ENCODE measurements around the gene ALAS1.
"Not testable (repeated sequence)": the region's sequence is repeated elsewhere in the genome, so short reads cannot be mapped to it uniquely, and the experiment has no call there.

ALAS1 gene

DNA sequence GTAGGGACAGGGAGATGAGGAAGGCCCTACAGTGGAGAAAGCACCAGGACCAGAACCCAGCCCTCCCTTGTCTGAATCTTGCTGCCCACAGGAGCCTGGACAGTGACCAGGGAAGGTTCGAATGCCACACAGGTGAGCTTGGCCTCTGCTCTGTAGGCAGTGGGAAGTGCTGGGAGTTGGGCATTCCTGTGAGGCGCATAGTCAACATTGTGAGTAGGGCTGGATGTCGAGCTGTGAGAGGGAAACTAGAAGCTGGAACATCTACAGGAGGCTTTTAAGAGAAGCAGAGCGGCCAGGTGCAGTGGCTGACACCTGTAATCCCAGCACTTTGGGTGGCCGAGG is 20.3 kb upstream of the ALAS1 start:
- no peak for DNase-seq

DNA sequence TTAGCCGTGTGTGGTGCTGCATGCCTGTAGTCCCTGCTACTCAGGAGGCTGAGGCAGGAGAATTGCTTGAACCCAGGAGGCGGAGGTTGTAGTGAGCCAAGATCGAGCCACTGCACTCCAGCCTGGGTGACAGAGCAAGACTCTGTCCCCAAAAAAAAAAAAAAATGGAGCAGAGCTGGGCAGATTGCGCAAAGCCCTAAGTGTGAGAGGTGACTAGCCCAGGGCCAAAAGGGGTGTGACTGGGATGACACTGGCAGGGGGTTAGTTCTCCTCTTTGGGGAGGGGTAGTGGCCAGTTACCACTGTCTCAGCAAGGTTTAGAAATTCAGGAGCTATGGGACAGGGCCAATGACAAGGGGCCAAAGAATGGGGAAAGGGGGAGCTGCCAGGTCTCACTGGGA is 19.8 kb upstream of the ALAS1 start:
- not testable (repeated sequence) for DNase-seq

DNA sequence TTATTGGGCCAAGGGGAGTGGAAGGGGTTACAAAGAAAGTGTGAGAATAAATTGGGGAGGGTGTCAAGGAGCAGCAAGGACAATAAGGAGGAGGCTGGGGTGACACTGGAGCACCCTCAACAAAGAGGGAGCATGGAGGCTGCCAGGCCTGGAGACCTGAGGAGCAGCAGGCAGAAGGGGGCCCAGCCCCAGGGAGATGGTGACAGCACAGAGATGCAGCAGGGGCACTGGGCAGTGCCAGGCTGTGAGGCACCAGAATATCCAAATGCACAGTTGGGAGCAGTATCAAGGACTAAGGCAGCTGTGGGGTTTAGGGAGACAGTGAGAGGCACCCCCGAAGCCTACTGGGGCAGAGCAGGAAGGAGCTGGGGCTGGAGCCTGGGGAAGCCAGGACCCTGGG is 19.4 kb upstream of the ALAS1 start:
- DNase-seq, result no peak

GRCh38 chr3:52181543-52181942 is 16.4 kb upstream of the ALAS1 start:
- no peak for DNase-seq

DNA sequence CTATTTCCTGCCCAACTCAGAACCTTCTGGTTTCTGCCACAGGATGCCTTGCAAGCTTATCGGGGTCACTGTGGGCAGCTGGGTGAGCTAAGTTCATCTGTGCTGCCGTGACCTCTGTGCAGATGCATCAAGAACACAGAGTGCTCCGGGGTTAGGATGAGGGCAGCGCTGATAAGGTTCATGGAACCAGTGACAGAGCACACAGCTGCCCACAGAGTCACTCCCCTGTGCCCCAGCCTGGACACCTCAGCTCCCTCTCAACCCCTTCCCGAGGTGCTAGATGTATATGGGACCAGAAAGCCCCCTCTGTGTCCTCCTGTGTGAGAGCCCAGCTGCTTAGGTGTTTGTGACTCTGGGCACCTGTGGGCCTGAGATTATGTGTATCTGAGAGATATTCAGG is 15.8 kb upstream of the ALAS1 start:
- no peak for DNase-seq

GRCh38 chr3:52182691-52183090 is 15.3 kb upstream of the ALAS1 start:
- DNase-seq, result no peak

DNA sequence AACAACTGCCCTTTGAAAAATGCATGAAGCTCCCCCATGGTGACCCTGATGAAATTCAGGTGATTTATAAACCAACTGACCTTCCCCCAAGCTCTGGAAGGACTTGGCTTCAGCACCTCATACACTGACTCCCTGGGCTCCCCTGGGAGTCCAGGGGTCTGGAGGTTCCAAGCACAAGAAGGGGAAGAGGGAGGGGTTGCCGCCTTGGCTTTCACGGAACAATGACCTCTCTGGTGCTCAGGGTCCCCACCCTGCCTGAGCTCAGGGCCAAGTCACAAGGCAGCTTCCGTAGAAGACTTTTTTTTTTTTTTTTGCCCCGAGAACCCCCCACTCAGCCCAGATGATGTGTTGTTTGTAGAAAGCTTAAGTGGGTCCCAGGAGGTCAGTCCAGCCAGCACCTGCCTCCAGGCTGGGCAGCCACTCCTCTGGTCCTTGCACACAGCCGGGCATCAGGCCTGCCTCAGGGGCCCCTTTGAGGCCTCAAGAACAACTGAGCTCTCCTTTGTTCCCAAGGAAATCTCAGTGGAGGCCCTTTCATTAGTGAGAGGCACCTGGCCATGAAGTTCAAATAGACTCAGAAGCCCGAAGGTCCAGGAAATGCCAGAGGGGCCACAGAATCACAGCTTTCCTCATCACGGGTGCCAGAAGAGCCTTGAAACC is 14.0 kb upstream of the ALAS1 start:
- no peak for DNase-seq

DNA sequence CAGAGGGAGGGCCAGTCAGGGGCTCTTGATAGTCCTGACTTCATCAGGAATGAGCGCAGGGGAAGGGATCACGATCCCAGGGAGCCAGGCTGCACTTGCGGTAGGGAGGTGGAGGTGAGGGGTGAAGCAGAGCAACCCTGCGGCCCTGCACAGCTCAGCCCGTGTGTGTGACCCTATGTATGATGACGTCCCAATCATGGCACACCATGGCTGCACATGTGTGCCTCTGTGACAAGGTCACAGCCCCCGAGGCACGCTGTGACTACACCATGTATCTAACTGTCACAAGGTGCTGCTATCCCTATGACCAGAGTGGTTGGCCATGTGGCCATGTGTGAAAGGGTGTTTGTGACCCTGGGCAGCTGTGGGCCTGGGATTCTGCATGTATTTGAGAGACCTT is 13.3 kb upstream of the ALAS1 start:
- no peak for DNase-seq

DNA sequence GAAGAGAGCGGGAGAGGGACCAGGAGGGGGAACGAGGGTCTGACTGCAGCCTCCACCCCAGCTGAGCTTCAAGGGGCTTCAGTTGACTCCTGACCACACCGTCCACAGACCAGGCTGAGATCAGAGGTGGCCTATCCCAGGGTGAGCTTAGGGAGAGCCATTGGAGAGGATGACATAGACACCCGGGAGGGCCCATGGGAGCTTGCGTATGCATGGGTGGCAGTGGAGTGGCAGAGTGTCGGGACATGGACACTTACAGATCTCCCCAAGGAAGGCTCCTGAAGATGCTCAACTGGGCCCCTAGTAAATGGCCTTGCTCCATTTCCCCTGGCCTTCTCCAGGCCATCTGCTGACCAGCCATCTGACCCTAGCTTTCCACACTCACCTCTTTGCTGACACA is 12.6 kb upstream of the ALAS1 start:
- no peak for DNase-seq

DNA sequence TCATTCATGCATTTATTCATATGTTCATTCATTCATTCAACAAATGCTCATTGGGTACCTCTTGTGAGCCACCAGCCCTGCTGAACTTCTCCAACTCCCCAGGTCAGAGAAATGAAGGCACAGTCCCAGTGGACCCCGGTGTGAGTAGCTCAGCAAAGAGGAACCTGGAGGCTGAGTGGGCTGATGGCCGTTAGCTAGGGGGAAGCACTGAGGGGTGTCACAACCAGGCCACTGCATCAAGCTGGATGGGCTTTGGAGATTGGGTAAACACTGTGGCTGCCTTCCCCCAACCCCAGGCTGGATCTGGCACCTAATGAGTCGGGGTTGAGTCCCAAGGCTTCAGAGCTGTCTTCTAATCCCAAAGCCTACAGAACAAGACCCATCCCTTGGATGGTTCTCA is 12.1 kb upstream of the ALAS1 start:
- no peak for DNase-seq

DNA sequence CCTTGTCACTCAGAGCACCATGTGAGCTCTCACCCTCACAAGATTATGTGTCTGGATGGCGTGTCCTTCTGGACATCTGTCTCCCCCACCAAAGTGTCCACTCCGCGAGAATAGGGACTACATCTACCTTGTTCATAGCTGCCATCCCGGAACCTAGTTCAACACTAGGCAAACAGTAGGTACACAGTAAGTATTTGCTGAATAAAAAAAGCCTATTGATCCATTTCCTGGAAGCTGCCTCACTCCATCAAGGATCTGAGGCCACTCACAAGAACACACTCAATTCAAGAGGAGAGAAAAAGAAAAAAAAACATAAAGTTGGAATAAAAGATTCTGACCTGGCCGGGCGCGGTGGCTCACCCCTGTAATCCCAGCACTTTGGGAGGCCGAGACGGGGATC is 11.2 kb upstream of the ALAS1 start:
- DNase-seq, result no peak

DNA sequence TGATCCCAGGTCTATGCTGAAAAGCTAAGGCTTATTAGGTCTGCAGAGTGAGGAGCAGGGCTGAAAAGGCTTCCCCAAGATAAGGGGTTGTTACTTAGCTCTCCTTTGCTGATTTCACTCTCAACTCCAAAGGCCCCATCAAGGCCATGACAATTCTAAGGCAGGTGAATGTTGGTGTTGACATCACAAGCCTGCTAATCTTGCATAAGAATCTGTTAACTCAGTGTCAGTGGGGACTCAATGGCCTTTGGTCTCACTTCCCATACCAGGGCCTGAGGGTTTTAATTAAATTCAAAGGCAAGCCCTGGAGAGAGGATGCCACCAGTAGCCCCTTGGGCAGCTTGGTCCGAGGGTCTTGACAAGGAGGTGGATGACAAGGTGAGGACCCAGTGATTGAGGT is 9.4 kb upstream of the ALAS1 start:
- no peak for DNase-seq

GRCh38 chr3:52190294-52191074 is 7.5 kb upstream of the ALAS1 start:
- no peak for DNase-seq

- no peak for DNase-seq
These were observed 6.3 kb upstream of the ALAS1 start for GRCh38 chr3:52191663-52192062.

GRCh38 chr3:52193065-52193464 is 4.9 kb upstream of the ALAS1 start:
- no peak for DNase-seq

DNA sequence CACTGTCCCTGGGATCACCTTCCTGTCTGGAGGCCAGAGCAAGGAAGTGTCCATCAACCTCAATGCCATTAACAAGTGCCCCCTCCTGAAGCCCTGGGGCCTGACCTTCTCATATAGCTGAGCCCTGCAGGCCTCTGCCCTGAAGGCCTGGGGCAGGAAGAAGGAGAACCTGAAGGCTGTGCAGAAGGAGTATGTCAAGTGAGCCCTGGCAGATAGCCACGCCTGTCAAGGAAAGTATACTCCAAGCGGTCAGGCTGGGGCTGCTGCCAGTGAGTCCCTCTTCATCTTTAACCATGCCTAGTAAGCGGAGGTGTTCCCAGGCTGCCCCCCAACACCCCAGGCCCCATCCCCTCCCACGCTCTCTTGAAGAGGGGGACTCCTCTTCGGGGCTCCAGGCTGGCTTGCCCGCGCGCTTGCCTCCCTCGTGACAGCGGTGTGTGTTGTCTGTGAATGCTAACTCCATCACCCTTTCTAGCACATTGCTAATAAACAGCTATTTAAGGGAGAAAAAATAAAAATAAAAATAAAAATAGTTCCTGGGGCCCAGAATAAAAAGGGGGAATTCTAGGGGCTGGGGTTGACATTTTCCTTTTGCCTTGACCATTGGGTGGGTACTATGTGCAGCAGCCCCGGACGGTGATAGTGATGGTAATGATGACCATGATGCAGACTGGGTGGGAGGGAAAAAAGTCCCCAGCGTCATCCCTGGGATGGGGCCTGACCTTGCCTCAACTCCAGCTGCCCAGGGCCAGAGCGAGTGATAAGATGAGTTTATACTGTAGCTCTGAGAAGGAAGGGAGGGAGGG is 3.3 kb upstream of the ALAS1 start:
- no peak for DNase-seq

DNA sequence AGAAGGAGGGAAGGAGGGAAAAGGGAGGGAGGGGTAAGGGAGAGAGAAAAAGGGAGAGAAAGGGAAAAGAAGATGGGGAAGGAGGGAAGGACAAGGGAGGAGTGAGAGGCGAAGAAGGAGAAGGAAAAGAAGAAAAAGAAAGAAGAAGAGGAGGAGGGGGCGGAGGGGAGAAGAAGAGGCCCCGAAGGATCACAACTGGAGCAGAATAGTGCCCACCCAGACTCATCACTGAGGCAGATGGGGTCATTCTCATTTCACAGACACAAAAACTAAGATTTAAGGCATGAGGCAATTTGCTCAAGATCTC is 2.7 kb upstream of the ALAS1 start:
- DNase-seq, result no peak

DNA sequence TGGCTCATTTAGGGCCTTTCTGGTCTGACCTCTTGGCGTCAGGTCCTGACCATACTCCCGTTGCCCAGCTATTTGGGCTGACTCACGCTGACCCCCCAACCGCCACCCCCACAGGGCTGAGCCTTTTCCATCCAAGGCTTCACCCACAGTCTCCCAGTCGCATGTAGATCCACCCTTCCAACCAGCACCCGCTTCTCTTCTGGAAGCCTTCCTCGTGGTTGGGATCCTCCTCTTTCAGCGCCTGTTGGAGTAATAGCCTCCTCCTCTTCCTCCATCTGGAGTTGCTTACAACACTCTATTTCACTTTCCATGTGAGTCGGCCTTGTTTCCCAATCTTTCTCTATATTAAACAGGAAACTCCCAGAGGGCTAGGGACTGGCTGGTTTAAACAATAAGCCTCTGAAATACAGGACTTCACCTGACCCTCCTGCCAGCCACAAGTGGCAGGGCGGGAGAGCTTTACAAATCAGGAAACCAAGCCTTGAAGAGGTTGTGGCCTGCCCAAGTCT is 2.1 kb upstream of the ALAS1 start:
- DNase-seq, result no peak

DNA sequence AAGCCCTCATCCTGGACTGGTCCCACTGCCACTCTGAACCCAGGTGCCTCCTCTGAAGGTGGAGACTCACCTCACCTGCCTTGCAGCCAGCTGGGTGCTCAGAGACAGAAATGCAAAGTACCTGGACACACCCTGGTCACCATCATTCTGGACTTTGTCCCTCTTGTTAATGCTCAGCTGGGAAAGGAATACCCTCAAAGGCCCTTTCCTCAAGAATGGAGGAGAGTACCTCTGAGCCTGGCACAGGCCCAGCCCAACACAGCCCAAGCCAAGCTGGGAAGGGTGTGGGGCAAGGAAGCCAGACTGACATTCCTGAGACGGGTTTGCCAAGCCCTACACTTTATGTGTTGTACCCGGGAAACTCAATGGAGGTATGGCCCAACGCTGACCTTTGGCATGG is 983 bp upstream of the ALAS1 start:
- DNase-seq, result peak in 1 of 2 experiments; percentile 59

- no peak for DNase-seq
These were observed 490 bp upstream of the ALAS1 start for GRCh38 chr3:52197499-52197841.

GRCh38 chr3:52198643-52199608 is 966 bp downstream of the ALAS1 start:
- no peak for DNase-seq

GRCh38 chr3:52200981-52201679 is 3.2 kb downstream of the ALAS1 start:
- no peak for DNase-seq
